WTC11 (cell line): Measurements from ENCODE around the gene SLC26A11. TPM values are rescaled to one million over a fixed set of nuclear protein-coding genes. Genes with fewer than 3 reads are reported as not detected.

Source experiments
- ATAC-seq: fragments of 200-7000 bp; cut with Tn5 transposase; 2 replicates; pipeline ENCODE4 v1.10.0; 2021; ENCODE audit warnings: mild to moderate bottlenecking, moderate library complexity
- CTCF ChIA-PET: fragments of 300-600 bp; sonication (Branson Sonifier 250); formaldehyde crosslinking; loops from one replicate; lab custom pipeline; 2021; ENCODE audit warnings: antibody characterized with exemption; lab: Charles Lee
- POLR2A ChIA-PET: fragments of 350-600 bp; sonication (Branson Sonifier 250); formaldehyde crosslinking; loops from one replicate; lab custom pipeline; 2021; ENCODE audit warnings: antibody characterized with exemption; lab: Charles Lee
- DNase-seq: peaks from one replicate; pipeline ENCODE4 v3.0.0; 2021; ENCODE audit warnings: low spot score
- H3K27ac Mint-ChIP-seq: 2 replicates; pipeline ENCODE4 v1.8.0; 2021; ENCODE audit warnings: mixed read lengths
- H3K27me3 Mint-ChIP-seq: 2 replicates; pipeline ENCODE4 v1.8.0; 2021; ENCODE audit warnings: low read depth, mild to moderate bottlenecking, moderate library complexity, mixed read lengths
- H3K36me3 Mint-ChIP-seq: 2 replicates; pipeline ENCODE4 v1.8.0; 2021; ENCODE audit warnings: mixed read lengths
- H3K4me1 Mint-ChIP-seq: 2 replicates; pipeline ENCODE4 v1.8.0; 2022; ENCODE audit warnings: mixed read lengths
- H3K4me3 Mint-ChIP-seq: 2 replicates; pipeline ENCODE4 v1.8.0; 2021; ENCODE audit warnings: mild to moderate bottlenecking, moderate library complexity, mixed read lengths
- H3K9me3 Mint-ChIP-seq: 2 replicates; pipeline ENCODE4 v1.8.0; 2021; ENCODE audit warnings: mixed read lengths
- NR2C2 ChIP-seq: sonication (generic); formaldehyde crosslinking; IDR thresholded peaks from 2 replicates; pipeline ENCODE4 v1.8.0; 2022; ENCODE audit warnings: mild to moderate bottlenecking, missing genetic modification reagents
- RELA ChIP-seq: sonication (generic); formaldehyde crosslinking; IDR thresholded peaks from 2 replicates; pipeline ENCODE4 v1.8.1; 2022; ENCODE audit warnings: missing genetic modification reagents, mild to moderate bottlenecking, borderline replicate concordance
- SOX15 ChIP-seq: fragments of 250-450 bp; sonication (Bioruptor Pico); IDR thresholded peaks from 2 replicates; pipeline ENCODE4 v1.9.0; 2021; ENCODE audit warnings: mild to moderate bottlenecking
- ZNF138 ChIP-seq: sonication (generic); formaldehyde crosslinking; conservative IDR thresholded peaks from 2 replicates; pipeline ENCODE4 v1.8.1; 2022; ENCODE audit warnings: mild to moderate bottlenecking, moderate library complexity, missing genetic modification reagents
- total RNA-seq: library from RNA; stranded (reverse); gene quantifications from 3 replicates; pipeline ENCODE4 v1.2.3, GENCODE V29; 2021
- TF ChIP-seq, protein P1 (sequence below): sonication (generic); formaldehyde crosslinking; IDR thresholded peaks from 2 replicates; pipeline ENCODE4 v1.8.1; 2022; ENCODE audit warnings: missing genetic modification reagents, borderline replicate concordance
- TF ChIP-seq, protein P2 (sequence below): sonication (generic); formaldehyde crosslinking; IDR thresholded peaks from 2 replicates; pipeline ENCODE4 v1.8.0; 2022; ENCODE audit warnings: mild to moderate bottlenecking, missing genetic modification reagents
- TF ChIP-seq, protein P3 (sequence below): sonication (generic); formaldehyde crosslinking; IDR thresholded peaks from 2 replicates; pipeline ENCODE4 v1.8.0; 2023; ENCODE audit warnings: mild to moderate bottlenecking, missing genetic modification reagents
- TF ChIP-seq, protein P4 (sequence below): sonication (generic); formaldehyde crosslinking; IDR thresholded peaks from 2 replicates; pipeline ENCODE4 v1.8.1; 2023; ENCODE audit warnings: mild to moderate bottlenecking, missing genetic modification reagents, moderate library complexity
- TF ChIP-seq, protein P5 (sequence below): sonication (generic); formaldehyde crosslinking; IDR thresholded peaks from 2 replicates; pipeline ENCODE4 v1.8.0; 2022; ENCODE audit warnings: missing genetic modification reagents
- TF ChIP-seq, protein P6 (sequence below): sonication (generic); formaldehyde crosslinking; IDR thresholded peaks from 2 replicates; pipeline ENCODE4 v1.8.1; 2023; ENCODE audit warnings: mild to moderate bottlenecking, missing genetic modification reagents, borderline replicate concordance
- TF ChIP-seq, protein P7 (sequence below): fragments of 250-450 bp; sonication (Bioruptor Pico); IDR thresholded peaks from 2 replicates; pipeline ENCODE4 v1.9.0; 2021; ENCODE audit warnings: mild to moderate bottlenecking
- TF ChIP-seq, protein P8 (sequence below): fragments of 250-450 bp; sonication (Bioruptor Pico); conservative IDR thresholded peaks from 2 replicates; pipeline ENCODE4 v1.9.0; 2021; ENCODE audit warnings: mild to moderate bottlenecking
- TF ChIP-seq, protein P9 (sequence below): fragments of 250-450 bp; sonication (Bioruptor Pico); IDR thresholded peaks from 2 replicates; pipeline ENCODE4 v1.9.0; 2021; ENCODE audit warnings: moderate library complexity, mild to moderate bottlenecking, inconsistent platforms, borderline replicate concordance
- TF ChIP-seq, protein P10 (sequence below): sonication (generic); formaldehyde crosslinking; IDR thresholded peaks from 2 replicates; pipeline ENCODE4 v1.8.1; 2022; ENCODE audit warnings: mild to moderate bottlenecking, missing genetic modification reagents, moderate library complexity, borderline replicate concordance

Gene SLC26A11
- total RNA-seq, 1 experiment from 2014 or later, result 26.4 TPM

DNA sequence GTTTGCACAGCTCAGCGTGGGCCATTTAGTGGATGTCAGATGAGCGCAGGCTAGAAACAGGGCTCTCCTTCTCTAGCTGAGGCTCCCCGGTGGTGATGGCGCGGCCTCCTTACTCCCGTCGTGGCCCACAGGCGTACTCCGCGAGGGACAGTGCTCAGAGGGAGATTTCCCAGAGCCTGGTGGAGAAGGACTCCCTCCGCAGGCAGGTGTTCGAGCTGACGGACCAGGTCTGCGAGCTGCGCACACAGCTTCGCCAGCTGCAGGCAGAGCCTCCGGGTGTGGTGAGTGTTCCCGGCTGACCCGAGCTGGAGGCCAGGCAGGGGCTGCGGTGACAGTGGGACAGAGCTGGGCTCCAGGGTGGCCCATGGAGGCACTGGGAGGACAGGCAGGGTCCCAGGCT, 29.0 kb upstream of the SLC26A11 start (continued):
- TF ChIP-seq, protein P1, sequence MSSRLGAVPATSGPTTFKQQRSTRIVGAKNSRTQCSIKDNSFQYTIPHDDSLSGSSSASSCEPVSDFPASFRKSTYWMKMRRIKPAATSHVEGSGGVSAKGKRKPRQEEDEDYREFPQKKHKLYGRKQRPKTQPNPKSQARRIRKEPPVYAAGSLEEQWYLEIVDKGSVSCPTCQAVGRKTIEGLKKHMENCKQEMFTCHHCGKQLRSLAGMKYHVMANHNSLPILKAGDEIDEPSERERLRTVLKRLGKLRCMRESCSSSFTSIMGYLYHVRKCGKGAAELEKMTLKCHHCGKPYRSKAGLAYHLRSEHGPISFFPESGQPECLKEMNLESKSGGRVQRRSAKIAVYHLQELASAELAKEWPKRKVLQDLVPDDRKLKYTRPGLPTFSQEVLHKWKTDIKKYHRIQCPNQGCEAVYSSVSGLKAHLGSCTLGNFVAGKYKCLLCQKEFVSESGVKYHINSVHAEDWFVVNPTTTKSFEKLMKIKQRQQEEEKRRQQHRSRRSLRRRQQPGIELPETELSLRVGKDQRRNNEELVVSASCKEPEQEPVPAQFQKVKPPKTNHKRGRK (CRISPR knock-in tag), result no peak
- TF ChIP-seq, protein P2, sequence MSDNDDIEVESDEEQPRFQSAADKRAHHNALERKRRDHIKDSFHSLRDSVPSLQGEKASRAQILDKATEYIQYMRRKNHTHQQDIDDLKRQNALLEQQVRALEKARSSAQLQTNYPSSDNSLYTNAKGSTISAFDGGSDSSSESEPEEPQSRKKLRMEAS (CRISPR knock-in tag), result 0 out of 2 replicates have a peak, but pooled peaks have one; percentile 51
- 0 out of 2 replicates have a peak, but pooled peaks have one; percentile 33 for TF ChIP-seq RELA (CRISPR knock-in tag)
- TF ChIP-seq, protein P3, sequence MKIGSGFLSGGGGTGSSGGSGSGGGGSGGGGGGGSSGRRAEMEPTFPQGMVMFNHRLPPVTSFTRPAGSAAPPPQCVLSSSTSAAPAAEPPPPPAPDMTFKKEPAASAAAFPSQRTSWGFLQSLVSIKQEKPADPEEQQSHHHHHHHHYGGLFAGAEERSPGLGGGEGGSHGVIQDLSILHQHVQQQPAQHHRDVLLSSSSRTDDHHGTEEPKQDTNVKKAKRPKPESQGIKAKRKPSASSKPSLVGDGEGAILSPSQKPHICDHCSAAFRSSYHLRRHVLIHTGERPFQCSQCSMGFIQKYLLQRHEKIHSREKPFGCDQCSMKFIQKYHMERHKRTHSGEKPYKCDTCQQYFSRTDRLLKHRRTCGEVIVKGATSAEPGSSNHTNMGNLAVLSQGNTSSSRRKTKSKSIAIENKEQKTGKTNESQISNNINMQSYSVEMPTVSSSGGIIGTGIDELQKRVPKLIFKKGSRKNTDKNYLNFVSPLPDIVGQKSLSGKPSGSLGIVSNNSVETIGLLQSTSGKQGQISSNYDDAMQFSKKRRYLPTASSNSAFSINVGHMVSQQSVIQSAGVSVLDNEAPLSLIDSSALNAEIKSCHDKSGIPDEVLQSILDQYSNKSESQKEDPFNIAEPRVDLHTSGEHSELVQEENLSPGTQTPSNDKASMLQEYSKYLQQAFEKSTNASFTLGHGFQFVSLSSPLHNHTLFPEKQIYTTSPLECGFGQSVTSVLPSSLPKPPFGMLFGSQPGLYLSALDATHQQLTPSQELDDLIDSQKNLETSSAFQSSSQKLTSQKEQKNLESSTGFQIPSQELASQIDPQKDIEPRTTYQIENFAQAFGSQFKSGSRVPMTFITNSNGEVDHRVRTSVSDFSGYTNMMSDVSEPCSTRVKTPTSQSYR (CRISPR knock-in tag), result no peak
- TF ChIP-seq, protein P4, sequence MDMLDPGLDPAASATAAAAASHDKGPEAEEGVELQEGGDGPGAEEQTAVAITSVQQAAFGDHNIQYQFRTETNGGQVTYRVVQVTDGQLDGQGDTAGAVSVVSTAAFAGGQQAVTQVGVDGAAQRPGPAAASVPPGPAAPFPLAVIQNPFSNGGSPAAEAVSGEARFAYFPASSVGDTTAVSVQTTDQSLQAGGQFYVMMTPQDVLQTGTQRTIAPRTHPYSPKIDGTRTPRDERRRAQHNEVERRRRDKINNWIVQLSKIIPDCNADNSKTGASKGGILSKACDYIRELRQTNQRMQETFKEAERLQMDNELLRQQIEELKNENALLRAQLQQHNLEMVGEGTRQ (CRISPR knock-in tag), result peak; percentile 23; the same call in 1 of the 2 replicates
- TF ChIP-seq ZNF138 (CRISPR knock-in tag), result no peak
- TF ChIP-seq SOX15, result no peak
- TF ChIP-seq, all 79 proteins: peak for 3

DNA sequence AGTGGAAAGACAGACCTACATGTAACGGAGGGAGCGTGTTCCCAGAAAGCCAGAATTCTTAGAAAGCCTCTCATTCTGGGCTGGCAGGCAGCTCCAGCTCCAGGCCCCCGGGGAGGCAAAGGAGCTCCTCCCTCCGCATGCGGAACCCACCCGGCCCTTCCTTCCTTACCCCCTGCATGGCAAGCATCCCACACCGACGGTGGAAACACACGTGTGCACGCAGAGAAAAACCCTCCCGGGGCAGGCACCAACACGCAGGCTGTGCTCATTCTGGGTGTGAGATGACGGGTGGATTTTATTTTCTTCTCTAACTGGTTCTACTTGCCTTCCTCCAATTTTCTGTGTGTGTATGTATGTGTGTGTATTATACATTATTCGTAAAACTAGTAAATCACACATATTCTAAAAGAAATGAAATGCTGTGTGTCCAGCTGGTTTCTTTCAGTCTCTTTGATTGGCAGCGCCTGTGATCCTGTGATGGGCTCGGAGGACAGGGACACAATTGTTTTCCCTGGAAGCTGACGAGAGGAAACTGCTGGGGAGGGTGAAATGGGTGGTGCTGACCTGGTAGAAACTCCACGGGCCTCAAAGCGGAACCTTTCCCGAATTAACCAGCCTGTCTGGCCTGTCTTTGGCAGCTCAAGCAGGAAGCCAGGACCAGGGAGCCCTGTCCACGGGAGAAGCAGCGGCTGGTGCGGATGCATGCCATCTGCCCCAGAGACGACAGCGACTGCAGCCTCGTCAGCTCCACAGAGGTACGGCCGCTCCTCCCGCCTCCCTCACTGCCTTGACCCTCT, 28.2 kb upstream of the SLC26A11 start:
- Mint-ChIP-seq H3K4me3 (no peak overlapping the region), H3K27ac (no peak overlapping the region), H3K9me3 (no peaks in the 10 kb centered on the region), H3K36me3 (no peaks in the 10 kb centered on the region), H3K4me1 (no peaks in the 10 kb centered on the region), H3K27me3 (no peaks in the 10 kb centered on the region; the same call in 1 of the 2 replicates)
- CTCF ChIA-PET, result interaction anchor here (0.6 to 2.8 kb wide), 17 partner anchors 26 to 263 kb away, joined by 3 to 17 read pairs (median 4); partner anchors contain the start of gene GAA
- ATAC-seq, result no peak
- POLR2A ChIA-PET, result no interaction called here
- DNase-seq, result no peak
- TF ChIP-seq, protein P5, sequence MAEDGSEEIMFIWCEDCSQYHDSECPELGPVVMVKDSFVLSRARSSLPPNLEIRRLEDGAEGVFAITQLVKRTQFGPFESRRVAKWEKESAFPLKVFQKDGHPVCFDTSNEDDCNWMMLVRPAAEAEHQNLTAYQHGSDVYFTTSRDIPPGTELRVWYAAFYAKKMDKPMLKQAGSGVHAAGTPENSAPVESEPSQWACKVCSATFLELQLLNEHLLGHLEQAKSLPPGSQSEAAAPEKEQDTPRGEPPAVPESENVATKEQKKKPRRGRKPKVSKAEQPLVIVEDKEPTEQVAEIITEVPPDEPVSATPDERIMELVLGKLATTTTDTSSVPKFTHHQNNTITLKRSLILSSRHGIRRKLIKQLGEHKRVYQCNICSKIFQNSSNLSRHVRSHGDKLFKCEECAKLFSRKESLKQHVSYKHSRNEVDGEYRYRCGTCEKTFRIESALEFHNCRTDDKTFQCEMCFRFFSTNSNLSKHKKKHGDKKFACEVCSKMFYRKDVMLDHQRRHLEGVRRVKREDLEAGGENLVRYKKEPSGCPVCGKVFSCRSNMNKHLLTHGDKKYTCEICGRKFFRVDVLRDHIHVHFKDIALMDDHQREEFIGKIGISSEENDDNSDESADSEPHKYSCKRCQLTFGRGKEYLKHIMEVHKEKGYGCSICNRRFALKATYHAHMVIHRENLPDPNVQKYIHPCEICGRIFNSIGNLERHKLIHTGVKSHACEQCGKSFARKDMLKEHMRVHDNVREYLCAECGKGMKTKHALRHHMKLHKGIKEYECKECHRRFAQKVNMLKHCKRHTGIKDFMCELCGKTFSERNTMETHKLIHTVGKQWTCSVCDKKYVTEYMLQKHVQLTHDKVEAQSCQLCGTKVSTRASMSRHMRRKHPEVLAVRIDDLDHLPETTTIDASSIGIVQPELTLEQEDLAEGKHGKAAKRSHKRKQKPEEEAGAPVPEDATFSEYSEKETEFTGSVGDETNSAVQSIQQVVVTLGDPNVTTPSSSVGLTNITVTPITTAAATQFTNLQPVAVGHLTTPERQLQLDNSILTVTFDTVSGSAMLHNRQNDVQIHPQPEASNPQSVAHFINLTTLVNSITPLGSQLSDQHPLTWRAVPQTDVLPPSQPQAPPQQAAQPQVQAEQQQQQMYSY (CRISPR knock-in tag), result no peak
- TF ChIP-seq, protein P6, sequence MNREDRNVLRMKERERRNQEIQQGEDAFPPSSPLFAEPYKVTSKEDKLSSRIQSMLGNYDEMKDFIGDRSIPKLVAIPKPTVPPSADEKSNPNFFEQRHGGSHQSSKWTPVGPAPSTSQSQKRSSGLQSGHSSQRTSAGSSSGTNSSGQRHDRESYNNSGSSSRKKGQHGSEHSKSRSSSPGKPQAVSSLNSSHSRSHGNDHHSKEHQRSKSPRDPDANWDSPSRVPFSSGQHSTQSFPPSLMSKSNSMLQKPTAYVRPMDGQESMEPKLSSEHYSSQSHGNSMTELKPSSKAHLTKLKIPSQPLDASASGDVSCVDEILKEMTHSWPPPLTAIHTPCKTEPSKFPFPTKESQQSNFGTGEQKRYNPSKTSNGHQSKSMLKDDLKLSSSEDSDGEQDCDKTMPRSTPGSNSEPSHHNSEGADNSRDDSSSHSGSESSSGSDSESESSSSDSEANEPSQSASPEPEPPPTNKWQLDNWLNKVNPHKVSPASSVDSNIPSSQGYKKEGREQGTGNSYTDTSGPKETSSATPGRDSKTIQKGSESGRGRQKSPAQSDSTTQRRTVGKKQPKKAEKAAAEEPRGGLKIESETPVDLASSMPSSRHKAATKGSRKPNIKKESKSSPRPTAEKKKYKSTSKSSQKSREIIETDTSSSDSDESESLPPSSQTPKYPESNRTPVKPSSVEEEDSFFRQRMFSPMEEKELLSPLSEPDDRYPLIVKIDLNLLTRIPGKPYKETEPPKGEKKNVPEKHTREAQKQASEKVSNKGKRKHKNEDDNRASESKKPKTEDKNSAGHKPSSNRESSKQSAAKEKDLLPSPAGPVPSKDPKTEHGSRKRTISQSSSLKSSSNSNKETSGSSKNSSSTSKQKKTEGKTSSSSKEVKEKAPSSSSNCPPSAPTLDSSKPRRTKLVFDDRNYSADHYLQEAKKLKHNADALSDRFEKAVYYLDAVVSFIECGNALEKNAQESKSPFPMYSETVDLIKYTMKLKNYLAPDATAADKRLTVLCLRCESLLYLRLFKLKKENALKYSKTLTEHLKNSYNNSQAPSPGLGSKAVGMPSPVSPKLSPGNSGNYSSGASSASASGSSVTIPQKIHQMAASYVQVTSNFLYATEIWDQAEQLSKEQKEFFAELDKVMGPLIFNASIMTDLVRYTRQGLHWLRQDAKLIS (CRISPR knock-in tag), result no peak
- TF ChIP-seq, protein P7, sequence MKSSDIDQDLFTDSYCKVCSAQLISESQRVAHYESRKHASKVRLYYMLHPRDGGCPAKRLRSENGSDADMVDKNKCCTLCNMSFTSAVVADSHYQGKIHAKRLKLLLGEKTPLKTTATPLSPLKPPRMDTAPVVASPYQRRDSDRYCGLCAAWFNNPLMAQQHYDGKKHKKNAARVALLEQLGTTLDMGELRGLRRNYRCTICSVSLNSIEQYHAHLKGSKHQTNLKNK, result no peak
- no peak for TF ChIP-seq NR2C2
- TF ChIP-seq, protein P8, sequence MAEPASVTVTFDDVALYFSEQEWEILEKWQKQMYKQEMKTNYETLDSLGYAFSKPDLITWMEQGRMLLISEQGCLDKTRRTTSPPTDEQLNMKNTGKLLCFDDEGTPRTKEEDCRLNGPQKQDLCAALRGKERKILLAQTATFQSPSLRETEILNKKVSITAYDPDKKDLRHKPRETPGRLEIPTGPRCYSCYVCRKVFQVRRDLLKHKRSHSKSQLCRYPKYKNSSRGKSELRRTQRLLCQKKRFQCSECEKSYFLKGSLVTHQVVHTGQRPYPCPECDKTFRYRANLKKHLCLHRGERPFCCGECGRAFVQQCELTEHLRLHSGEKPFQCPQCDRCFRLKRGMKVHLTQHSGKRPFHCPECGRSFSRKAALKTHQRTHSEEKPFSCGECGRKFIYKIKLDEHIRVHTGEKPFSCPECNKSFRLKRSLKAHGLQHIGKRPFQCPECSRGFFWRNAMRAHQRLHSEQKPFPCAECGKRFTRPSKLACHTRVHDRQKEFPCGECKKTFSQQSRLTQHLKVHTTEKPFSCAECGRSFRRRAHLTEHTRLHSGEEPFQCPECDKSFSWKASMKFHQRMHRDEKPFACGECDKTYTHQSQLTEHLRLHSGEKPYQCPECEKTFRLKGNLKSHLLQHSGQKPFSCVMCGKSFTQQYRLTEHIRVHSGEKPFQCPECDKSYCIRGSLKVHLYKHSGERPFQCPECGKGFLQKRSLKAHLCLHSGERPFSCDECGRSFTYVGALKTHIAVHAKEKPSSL (CRISPR knock-in tag), result no peak
- TF ChIP-seq, protein P9, sequence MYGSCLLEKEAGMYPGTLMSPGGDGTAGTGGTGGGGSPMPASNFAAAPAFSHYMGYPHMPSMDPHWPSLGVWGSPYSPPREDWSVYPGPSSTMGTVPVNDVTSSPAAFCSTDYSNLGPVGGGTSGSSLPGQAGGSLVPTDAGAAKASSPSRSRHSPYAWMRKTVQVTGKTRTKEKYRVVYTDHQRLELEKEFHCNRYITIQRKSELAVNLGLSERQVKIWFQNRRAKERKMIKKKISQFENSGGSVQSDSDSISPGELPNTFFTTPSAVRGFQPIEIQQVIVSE, result no peak
- TF ChIP-seq, protein P10, sequence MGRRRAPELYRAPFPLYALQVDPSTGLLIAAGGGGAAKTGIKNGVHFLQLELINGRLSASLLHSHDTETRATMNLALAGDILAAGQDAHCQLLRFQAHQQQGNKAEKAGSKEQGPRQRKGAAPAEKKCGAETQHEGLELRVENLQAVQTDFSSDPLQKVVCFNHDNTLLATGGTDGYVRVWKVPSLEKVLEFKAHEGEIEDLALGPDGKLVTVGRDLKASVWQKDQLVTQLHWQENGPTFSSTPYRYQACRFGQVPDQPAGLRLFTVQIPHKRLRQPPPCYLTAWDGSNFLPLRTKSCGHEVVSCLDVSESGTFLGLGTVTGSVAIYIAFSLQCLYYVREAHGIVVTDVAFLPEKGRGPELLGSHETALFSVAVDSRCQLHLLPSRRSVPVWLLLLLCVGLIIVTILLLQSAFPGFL (CRISPR knock-in tag), result no peak
